Choroid plexus epithelial cell (primary cell): Measurements from ENCODE around the gene ARL15.

Experiments used
- DNase-seq: peaks from one replicate; pipeline ENCODE4 v3.0.0-alpha.2; 2010; ENCODE audit warnings: low read depth
- H3K4me3 ChIP-seq: 2 replicates; pipeline ENCODE4 v1.5.1; 2011; ENCODE audit warnings: low read depth, mild to moderate bottlenecking, control low read depth, low read length, moderate library complexity
- TF ChIP-seq, protein P1 (sequence below): conservative IDR thresholded peaks from 2 replicates; pipeline ENCODE4 v1.5.1; 2011; ENCODE audit warnings: low read depth, mild to moderate bottlenecking, control low read depth, inconsistent platforms, low read length, moderate library complexity

The ARL15 gene

DNA sequence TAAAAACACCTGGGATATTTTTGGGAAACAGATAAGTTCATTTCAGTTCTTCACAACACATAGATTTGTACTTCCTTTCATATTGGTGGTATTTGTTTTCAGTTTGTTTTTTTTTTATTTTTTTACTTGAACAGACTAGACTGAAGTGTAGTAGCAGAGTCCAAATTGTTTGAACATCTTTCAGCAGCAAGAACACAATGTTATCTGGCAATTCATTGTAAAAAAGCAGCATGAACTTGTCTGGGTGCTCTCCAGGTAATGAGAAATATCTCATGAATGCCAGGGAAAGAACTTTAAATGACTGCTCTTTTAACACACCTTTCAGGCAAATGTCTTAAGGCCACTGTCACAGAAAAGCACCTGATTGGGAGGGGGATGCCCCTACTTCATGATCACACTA lies 113.4 kb downstream of the ARL15 start:
- no peak for DNase-seq
- TF ChIP-seq, protein P1, sequence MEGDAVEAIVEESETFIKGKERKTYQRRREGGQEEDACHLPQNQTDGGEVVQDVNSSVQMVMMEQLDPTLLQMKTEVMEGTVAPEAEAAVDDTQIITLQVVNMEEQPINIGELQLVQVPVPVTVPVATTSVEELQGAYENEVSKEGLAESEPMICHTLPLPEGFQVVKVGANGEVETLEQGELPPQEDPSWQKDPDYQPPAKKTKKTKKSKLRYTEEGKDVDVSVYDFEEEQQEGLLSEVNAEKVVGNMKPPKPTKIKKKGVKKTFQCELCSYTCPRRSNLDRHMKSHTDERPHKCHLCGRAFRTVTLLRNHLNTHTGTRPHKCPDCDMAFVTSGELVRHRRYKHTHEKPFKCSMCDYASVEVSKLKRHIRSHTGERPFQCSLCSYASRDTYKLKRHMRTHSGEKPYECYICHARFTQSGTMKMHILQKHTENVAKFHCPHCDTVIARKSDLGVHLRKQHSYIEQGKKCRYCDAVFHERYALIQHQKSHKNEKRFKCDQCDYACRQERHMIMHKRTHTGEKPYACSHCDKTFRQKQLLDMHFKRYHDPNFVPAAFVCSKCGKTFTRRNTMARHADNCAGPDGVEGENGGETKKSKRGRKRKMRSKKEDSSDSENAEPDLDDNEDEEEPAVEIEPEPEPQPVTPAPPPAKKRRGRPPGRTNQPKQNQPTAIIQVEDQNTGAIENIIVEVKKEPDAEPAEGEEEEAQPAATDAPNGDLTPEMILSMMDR, result no peak
- H3K4me3 ChIP-seq, result no peak overlapping the region

DNA sequence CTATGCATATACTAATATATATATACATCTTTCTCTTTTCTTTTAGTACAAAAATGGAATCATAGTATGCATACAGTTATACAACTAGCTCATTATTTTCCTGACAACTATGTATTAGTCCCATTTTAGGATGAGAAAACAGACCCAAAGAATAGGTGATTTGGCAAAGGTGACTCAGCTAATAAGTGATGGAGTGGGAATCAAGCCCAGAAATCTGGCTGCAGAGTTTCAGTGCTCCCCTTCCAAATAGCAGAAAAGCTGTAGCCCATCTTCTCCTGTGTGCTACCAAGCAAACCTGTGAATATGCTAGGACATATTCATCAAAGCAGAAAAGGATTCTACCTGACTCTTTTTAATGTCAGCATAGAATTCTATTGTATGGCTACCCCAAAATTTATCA lies 114.7 kb downstream of the ARL15 start:
- TF ChIP-seq, protein P1, result no peak
- no peak for DNase-seq
- no peak overlapping the region for H3K4me3 ChIP-seq

DNA sequence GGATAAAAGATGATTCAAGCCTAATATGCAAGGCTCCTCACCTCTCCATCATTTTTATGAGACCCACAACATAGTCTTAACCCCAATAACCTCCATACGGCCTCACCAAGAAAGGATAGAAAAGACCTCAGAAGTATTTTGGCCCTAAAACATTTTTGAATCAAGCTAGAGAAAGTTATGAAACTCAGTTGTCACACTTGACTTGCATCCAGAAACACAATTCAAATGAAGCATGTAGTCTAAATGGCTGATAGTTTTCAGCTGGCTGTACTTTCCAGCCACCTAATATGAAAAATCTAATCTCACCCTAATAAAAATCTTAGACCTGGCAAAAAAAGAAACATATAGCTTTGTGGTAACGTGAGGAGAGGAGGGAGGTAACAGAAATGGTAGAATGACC lies 116.1 kb downstream of the ARL15 start:
- no peak for DNase-seq
- TF ChIP-seq, protein P1, result no peak
- H3K4me3 ChIP-seq, result no peak overlapping the region

DNA sequence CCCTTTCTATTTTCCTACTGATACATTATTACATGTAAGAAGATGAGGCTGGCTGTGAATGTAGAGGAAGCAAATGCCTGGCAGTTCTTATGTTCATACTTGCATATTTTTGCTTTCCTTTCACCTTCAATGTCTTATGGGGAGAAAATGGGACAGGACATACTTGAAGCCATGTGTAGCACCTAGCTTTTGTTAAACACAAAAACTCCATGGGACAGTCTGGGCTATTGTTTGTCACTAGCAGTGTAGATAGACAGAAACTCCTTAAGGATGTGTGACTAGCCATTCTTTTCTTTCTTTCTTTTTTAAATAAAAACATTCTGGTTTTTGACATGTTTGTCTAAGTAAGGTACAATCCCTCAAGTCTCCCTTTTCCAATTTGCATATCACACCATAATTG lies 122.7 kb downstream of the ARL15 start:
- TF ChIP-seq, protein P1, result no peak
- no peak overlapping the region for H3K4me3 ChIP-seq
- DNase-seq, result no peak

DNA sequence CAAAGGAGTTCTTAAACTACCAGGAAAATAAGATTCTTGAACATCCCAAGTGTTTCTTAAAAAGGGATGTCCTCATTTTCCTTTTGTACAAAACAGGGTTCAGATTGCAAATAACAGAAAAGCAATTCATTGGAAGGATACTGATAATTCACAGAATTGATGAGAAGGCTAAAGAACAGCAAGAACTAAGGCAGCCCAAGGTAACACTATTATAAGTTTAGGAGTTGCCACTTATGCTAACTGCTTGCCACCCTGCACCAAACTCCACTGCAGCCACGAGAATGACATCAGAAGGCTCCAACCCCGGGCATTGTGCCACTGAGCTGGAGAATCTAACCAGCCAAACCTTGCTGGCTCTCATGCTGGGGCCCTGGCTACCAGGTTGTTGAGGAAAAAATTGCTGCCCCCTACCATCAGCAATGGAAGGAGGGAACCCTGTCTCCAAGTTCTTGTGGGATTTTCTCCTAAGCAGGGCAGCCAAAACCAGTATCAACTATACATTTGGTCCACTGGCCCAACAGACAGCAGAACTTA lies 123.4 kb downstream of the ARL15 start:
- H3K4me3 ChIP-seq, result no peak overlapping the region
- no peak for DNase-seq
- TF ChIP-seq, protein P1, result no peak

DNA sequence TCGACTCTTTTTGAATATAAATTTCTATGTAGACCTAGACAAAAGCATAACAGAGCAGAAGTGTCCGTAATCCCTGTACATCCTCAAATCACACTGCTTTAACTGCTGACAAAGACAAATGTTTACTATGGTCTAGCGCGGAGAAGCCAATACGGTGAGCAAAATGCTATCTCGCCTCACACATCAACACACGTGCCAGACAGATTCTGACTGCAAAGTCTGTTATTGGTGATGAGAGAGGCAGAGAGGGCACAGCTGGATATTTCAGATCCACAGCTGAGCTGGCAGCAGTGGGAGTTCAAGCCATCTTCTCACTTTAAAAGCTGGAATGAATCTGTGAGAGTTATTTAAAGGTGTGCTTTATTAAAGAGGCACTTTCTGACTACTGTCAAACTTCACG lies 124.3 kb downstream of the ARL15 start:
- DNase-seq, result no peak
- no peak overlapping the region for H3K4me3 ChIP-seq
- TF ChIP-seq, protein P1, result no peak

DNA sequence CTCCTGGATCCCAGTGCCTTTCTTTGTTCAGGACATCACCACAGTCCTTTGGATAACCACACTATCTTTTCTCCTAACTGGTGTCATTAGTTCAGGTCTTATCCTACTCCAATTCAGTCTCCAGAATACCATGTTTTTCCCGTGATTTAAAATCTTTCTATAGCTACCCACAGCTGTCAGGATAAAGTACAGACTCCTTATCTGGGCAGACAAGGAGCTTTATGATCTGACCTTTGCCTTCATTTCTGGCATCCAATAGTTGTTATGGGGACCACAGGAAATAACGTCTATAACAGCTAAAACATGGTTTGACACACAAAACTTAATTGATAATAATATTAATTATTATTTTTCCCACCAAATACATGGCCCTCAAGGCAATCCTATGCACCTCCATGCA lies 125.6 kb downstream of the ARL15 start:
- H3K4me3 ChIP-seq, result no peak overlapping the region
- TF ChIP-seq, protein P1, result no peak
- no peak for DNase-seq
